HS-5 (cell line): Measurements from ENCODE around the gene SLC19A2.
A peak's percentile ranks its signal among the peaks of the same experiment; 100 is the strongest.
"Not testable (repeated sequence)": the region's sequence is repeated elsewhere in the genome, so short reads cannot be mapped to it uniquely, and the experiment has no call there.

Experiments used
- DNase-seq: peaks from one replicate; pipeline ENCODE4 v3.0.0-alpha.2; 2012; ENCODE audit warnings: low read depth

SLC19A2 gene, protein sequence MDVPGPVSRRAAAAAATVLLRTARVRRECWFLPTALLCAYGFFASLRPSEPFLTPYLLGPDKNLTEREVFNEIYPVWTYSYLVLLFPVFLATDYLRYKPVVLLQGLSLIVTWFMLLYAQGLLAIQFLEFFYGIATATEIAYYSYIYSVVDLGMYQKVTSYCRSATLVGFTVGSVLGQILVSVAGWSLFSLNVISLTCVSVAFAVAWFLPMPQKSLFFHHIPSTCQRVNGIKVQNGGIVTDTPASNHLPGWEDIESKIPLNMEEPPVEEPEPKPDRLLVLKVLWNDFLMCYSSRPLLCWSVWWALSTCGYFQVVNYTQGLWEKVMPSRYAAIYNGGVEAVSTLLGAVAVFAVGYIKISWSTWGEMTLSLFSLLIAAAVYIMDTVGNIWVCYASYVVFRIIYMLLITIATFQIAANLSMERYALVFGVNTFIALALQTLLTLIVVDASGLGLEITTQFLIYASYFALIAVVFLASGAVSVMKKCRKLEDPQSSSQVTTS

GRCh38 chr1:169485431-169486280 lies at the start of gene SLC19A2:
TSS of gene SLC19A2 (minus strand) at chr1:169485944. CDS start at chr1:169485766, 178 bp downstream.
- peak; percentile 94 for DNase-seq

GRCh38 chr1:169534653-169535052 lies 48.9 kb upstream of the SLC19A2 start:
- DNase-seq, result no peak

- not testable (repeated sequence) for DNase-seq
Observed at GRCh38 chr1:169533528-169534190, 47.9 kb upstream of the SLC19A2 start.

GRCh38 chr1:169530448-169530847 lies 44.7 kb upstream of the SLC19A2 start:
- no peak for DNase-seq

- DNase-seq, result no peak
Observed at GRCh38 chr1:169529068-169529642, 43.4 kb upstream of the SLC19A2 start.

GRCh38 chr1:169528215-169529067 lies 42.7 kb upstream of the SLC19A2 start:
- DNase-seq, result no peak

DNA sequence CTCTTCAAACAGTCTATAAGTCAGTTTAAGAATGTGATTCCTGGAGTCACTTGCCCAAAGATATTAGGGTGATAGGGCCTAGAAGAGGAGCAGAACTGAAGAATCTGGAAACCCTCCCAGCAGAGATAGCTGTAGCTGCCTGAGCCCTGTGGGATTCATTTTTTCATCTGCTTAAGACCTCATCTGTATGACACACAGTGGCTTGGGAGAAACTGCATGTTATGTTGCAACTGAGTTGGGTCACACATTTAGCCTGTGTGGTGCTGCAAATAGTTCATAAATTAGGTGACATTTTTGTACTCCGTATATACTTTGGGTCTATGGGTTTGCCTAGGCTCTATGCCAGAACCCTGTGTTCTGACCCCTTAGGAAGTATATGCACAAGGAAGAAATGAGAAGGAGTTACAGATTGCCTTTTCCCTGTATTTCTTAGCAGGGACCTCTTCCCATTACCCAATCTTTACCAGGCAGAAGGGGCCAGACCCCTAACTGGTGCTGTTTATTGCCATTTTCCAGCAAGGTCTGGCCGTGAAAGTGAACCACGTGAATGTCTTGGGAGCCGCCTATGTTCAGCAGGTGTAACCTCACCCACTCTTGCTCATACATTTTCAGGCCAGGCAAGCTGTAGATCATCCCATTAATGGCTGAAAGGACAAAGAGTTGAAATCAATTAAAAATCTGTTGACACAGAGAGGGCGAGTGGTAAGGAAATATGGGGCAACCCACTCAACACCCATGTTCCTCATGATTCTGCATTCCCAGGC lies 41.9 kb upstream of the SLC19A2 start:
- no peak for DNase-seq

DNA sequence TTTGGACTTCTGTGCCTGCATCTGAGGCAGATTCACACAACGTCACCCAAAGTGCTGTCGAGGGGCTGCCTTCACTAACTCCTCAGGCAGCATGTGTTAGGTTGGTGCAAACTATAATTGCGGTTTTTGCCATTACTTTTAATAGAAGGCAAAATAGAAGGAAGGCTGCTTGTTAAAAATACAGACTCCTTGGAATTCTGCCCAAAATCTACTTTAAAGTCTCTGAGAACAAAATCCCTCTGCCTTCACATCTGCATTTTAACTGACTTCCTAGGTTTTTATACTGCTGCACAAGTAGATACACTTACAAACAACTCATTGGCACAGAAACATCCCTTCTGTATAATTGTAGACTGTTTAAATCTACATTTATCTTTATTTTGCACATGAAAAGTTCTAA lies 41.3 kb upstream of the SLC19A2 start:
- DNase-seq, result no peak

GRCh38 chr1:169526120-169526832 lies 40.5 kb upstream of the SLC19A2 start:
- DNase-seq, result no peak

DNA sequence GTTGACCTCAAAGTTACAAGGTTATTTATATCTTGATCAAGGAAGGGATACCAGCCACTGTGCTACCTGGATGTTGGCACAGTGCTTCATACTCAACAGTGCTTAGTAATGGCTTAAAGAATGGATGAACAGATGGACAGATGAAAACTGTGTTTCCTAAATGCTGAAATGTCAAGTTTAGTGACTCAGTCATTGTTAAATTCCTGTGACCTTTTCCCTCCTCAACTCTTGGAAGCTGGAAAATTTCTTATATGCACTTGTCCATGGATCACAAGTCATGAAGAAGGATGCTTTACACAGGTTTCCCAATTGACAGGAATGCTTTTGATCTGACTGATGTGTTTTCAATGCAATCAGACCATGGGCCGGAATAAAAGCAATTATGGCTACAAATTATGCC lies 39.6 kb upstream of the SLC19A2 start:
- DNase-seq, result no peak

DNA sequence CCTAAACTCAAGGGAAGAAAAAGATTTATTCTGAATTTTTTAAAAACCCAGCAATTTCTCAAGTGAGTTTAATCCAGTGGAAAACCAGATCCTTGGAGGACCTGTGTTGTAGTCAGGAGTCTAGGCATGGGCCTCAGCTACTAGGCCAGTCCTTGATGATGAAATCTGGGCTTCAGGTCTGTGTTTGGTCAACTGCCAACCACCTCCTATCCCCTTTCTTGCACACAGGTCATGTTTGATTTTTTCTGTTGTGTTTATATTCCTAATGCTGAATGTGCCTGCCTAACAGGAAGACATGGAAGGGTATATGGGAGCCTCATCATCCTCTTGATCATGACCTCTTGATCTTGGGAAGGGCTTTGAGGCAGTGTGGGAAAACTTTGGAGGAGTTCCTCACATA lies 38.2 kb upstream of the SLC19A2 start:
- no peak for DNase-seq

GRCh38 chr1:169521226-169521625 lies 35.5 kb upstream of the SLC19A2 start:
- DNase-seq, result no peak

DNA sequence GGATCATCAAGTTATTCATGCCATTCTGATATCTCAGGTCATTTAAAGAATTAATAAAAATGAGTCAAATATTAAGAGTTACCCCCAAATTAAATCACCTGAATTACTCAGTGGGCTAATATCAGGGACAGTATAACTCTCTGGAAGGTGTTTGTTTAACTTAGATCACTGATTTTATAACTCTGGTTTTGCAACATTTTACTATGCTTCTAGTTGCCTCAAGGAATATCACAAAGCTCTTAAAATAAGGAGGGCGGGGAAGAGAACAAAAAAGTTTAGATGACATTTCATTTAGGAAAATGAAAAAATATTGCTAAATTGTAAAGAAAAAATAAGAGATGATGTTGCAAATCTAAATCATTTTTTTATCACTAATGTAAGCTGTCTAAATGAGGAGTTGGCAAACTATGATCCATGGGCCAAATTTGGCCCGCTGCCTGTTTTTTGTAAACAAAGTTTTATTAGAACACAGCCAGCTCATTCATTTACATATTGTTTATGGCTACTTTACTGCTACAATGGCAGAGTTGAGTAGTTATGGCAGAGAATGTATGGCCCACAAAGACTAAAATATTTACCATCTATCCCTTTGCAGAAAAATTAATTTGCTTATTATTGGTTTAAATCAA lies 31.9 kb upstream of the SLC19A2 start:
- no peak for DNase-seq

GRCh38 chr1:169515641-169516040 lies 29.9 kb upstream of the SLC19A2 start:
- DNase-seq, result no peak

GRCh38 chr1:169514566-169515270 lies 29.0 kb upstream of the SLC19A2 start:
- no peak for DNase-seq

DNA sequence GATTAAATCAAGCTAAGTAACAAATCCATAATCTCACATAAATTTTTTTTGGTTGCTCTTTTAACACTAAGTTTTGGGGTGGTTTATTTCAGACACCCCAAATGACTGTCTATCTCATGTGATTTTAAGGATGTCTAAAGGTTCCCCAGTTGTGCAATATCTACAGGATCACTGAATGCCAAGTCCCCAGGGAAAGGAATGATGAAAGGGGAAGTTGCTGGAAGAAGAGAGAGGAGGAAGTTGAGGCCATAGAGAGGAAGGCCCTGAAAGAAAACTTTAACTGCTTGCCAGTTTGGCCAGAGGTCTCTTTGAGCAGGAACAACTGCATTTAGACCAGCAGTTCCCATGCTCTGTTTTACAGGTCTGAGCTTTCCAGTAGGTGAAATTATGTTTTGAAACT lies 27.5 kb upstream of the SLC19A2 start:
- no peak for DNase-seq

DNA sequence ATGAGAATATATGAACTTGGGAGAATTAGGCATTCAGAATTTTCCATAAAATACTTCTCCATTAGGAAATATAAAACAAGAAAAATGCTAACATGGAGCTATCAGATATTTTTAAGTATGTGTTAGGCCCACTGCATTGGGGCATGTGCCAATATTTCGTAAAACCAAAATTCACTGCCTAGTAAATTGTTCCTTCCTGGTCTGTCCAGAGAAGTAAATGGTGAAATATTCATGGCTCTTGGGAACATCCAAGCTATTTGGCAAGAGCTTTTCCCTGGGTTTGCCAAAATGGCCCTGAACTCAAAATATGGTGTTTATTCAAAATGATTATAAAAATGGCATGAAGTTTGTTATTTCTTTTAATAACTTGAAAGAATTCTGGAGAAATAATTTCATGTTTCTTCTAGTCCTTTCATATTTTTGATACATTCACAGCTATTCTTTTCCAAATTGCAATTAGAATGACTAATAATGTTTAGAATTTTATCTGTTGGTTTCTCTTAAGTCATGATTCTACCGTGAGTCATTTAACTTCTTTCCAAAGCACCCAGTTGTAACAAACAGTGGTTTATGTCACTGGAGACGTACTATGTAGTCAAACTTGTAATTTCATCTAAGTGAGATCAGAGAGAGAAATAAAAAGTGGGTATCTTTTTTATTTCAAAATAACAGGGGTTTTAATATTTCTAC lies 25.7 kb upstream of the SLC19A2 start:
- DNase-seq, result peak; percentile 68

DNA sequence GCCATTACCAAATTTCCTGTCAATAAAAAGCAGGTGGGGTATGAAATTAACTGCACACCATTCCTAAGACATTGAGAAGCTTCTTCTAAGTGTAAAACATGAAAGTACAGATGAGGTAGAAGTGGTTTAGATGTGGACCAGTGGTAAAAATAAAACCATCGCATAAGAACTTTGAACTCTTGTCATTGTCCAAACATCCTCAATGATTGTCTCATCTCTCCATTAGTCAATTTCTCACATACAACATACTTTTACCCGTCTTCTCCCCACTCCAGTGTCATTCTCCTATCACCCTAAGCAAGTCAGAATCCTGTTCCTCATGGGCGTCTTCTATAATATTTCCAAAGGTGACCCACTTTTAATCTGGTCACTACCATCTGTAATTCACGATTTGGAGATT lies 24.3 kb upstream of the SLC19A2 start:
- no peak for DNase-seq
